ENCODE data around the gene SLC7A14. TPM values are rescaled to one million over a fixed set of nuclear protein-coding genes. Genes with fewer than 3 reads are reported as not detected.

The SLC7A14 gene
- total and polyA plus RNA-seq, 2 of the 4 experiments (the other 2 are of a cell fraction) = 2.7 to 6.8 TPM

GRCh38 chr3:170584585-170585007 lies 1.3 kb downstream of the SLC7A14 start:
- no peak overlapping the region for H2BK20ac ChIP-seq (ENCODE audit: low read depth, low read length)
- in situ Hi-C loops (cut with MboI; ENCODE audit: low sequenced_read_pairs) = no loop called here
- H3K4ac ChIP-seq (ENCODE audit: low read depth, low read length) = no peak overlapping the region
- H2BK120ac ChIP-seq (ENCODE audit: low read depth, low read length) = no peak overlapping the region
- H2BK5ac ChIP-seq (ENCODE audit: low read depth, low read length, poor library complexity, severe bottlenecking) = no peak overlapping the region
- H2AK5ac ChIP-seq (ENCODE audit: low read depth, low read length) = no peak overlapping the region
- 19% methylated on average over 3 of the region's 20 CpGs; no CpG with 5 or more reads in 1 of the 2 experiments for WGBS, 2 experiments (ENCODE audit: extremely low coverage in 2 of 2, insufficient read length in 1 of 2)
- POLR2A ChIA-PET (ENCODE audit: unreplicated experiment) = no interaction called here
- no TSS peak for BruUV-seq (replicated peaks)
- no peak overlapping the region for H3K23ac ChIP-seq (ENCODE audit: low read depth, low read length)
- peak overlapping the region; percentile 76 for H3K4me2 ChIP-seq (ENCODE audit: low read depth, low read length)
- dilution Hi-C loops (cut with HindIII; ENCODE audit: low sequenced_read_pairs, unreplicated experiment) = no loop called here
- ATAC-seq (ENCODE audit: low read depth) = peak; percentile 85
- peak; percentile 68 for DNase-seq
- H2AFZ ChIP-seq (replicated peaks; ENCODE audit: low read length, poor library complexity) = peak overlapping the region; percentile 67
- H3K4me3 ChIP-seq (ENCODE audit: insufficient read depth, low read depth, low read length) = no peak overlapping the region; the same call in 1 of the 2 replicates
- CTCF ChIA-PET = no interaction called here
- intact Hi-C loops (cut with micrococcal nuclease) = loop anchor here (2.0 kb wide), 2 partner anchors 18 to 166 kb away; partner anchors contain the start of gene CLDN11
- no peak overlapping the region for H3K56ac ChIP-seq (ENCODE audit: extremely low read depth, insufficient read depth, low read length)
- no peaks in the 10 kb centered on the region for H3K4me1 ChIP-seq (ENCODE audit: control insufficient read depth, insufficient read depth, low read length)
- H3K9me3 ChIP-seq (ENCODE audit: control insufficient read depth, insufficient read depth, low read length) = peaks cover 3% of the 10 kb centered on the region
- H4K8ac ChIP-seq (ENCODE audit: low read depth in 2 of 2, low read length in 2 of 2) = no peak overlapping the region
- H3K18ac ChIP-seq (ENCODE audit: low read depth, low read length) = no peak overlapping the region
- no peak overlapping the region for H2BK15ac ChIP-seq (ENCODE audit: low read depth, low read length)
- H4K5ac ChIP-seq (ENCODE audit: low read depth, low read length) = no peak overlapping the region
- no peak overlapping the region for H2AK9ac ChIP-seq (replicated peaks; ENCODE audit: low read depth, low read length, poor library complexity)
- no peak overlapping the region for H3K14ac ChIP-seq (replicated peaks; ENCODE audit: low read depth, low read length)
- H3K9me1 ChIP-seq (ENCODE audit: insufficient read depth, low read length) = no peaks in the 10 kb centered on the region
- no peak overlapping the region for H3K9ac ChIP-seq (ENCODE audit: low read depth, low read length)
- peaks cover 35% of the 10 kb centered on the region for H3K27me3 ChIP-seq (ENCODE audit: control insufficient read depth, insufficient read depth, low read length)
- no peak overlapping the region for H4K91ac ChIP-seq (ENCODE audit: insufficient read depth, low read depth, low read length)
- no peaks in the 10 kb centered on the region for H3K36me3 ChIP-seq (ENCODE audit: control insufficient read depth, insufficient read depth, low read length)
- H3K79me1 ChIP-seq (ENCODE audit: low read depth in 1 of 2, low read length in 2 of 2) = no peaks in the 10 kb centered on the region
- TF ChIP-seq BHLHE40 (IDR thresholded peaks at IDR 0.05; ENCODE audit: low read depth, low read length) = no peak
- no peak for TF ChIP-seq NFE2L2 (IDR thresholded peaks at IDR 0.05; ENCODE audit: low read depth, low read length)
- TF ChIP-seq POLR2A (IDR thresholded peaks at IDR 0.05; ENCODE audit: low read depth, low read length) = no peak
- peak; percentile 18; the same call in 1 of the 2 replicates for TF ChIP-seq SMC3 (IDR thresholded peaks at IDR 0.05; ENCODE audit: low read depth, low read length)
- no peak for TF ChIP-seq RFX5 (IDR thresholded peaks at IDR 0.05; ENCODE audit: low read depth, low read length)
- no peak for TF ChIP-seq USF2 (IDR thresholded peaks at IDR 0.05; ENCODE audit: low read depth, low read length)
- TF ChIP-seq ELK1 (IDR thresholded peaks at IDR 0.05; ENCODE audit: borderline replicate concordance, low read depth, low read length) = no peak
- TF ChIP-seq MAZ (IDR thresholded peaks at IDR 0.05; ENCODE audit: borderline replicate concordance, low read depth, low read length) = peak; percentile 70; the same call in 1 of the 2 replicates
- TF ChIP-seq FOS (IDR thresholded peaks at IDR 0.05; ENCODE audit: low read depth, low read length) = no peak
- no peak for TF ChIP-seq RCOR1 (IDR thresholded peaks at IDR 0.05; ENCODE audit: insufficient replicate concordance, low read length)
- 0 out of 2 replicates have a peak, but pooled peaks have one; percentile 16 for TF ChIP-seq MXI1 (IDR thresholded peaks at IDR 0.05; ENCODE audit: borderline replicate concordance, low read depth, low read length)
- TF ChIP-seq CTCF (conservative IDR thresholded peaks at IDR 0.05; ENCODE audit: low read depth, low read length) = no peak
- TF ChIP-seq CEBPB (IDR thresholded peaks at IDR 0.05; ENCODE audit: low read depth, low read length) = no peak
- TF ChIP-seq MAFK (IDR thresholded peaks at IDR 0.05; ENCODE audit: low read depth, low read length) = no peak
- no peak for TF ChIP-seq CHD1 (IDR thresholded peaks at IDR 0.05; ENCODE audit: low read depth, low read length)
- TF ChIP-seq RAD21 (IDR thresholded peaks at IDR 0.05; ENCODE audit: low read length) = peak; percentile 28; the same call in 1 of the 2 replicates
- H3K27ac ChIP-seq (ENCODE audit: insufficient read depth, low read length) = no peak overlapping the region
- no peaks in the 10 kb centered on the region for H4K20me1 ChIP-seq (ENCODE audit: insufficient read depth, low read length)

Measured in IMR-90 (cell line).